Measurements from ENCODE around the gene CDV3.
"Not testable (repeated sequence)": the region's sequence is repeated elsewhere in the genome, so short reads cannot be mapped to it uniquely, and the experiment has no call there.

Gene CDV3, protein sequence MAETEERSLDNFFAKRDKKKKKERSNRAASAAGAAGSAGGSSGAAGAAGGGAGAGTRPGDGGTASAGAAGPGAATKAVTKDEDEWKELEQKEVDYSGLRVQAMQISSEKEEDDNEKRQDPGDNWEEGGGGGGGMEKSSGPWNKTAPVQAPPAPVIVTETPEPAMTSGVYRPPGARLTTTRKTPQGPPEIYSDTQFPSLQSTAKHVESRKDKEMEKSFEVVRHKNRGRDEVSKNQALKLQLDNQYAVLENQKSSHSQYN

DNA sequence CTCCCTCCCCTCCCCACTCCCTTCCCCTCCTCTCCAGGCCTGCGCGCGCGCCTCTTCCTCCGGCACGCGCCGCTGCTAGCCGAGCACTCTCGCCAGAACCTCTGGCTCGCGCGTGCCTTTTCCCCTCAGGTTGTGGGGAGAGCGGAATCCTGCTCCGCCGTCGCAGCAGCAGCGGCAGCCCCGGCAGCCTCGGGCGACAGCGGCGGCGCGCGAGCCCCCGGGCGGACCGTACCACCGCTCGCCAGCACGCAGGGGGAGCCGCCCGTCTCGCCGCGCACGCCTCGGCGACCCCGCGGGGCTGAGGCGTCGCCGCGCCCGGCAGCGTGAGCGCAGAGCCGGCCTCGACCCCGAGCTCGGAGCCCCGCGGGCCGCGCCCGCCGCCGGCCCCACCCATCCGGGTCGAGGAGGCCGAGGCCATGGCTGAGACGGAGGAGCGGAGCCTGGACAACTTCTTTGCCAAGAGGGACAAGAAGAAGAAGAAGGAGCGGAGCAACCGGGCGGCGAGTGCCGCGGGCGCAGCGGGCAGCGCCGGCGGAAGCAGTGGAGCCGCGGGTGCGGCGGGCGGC is at the start of gene CDV3:
Gene CDV3 (plus strand): TSS at position 58 of the 566 bp plus-strand sequence. CDS start 359 bp downstream, at position 417.
- DNase-seq = no peak

DNA sequence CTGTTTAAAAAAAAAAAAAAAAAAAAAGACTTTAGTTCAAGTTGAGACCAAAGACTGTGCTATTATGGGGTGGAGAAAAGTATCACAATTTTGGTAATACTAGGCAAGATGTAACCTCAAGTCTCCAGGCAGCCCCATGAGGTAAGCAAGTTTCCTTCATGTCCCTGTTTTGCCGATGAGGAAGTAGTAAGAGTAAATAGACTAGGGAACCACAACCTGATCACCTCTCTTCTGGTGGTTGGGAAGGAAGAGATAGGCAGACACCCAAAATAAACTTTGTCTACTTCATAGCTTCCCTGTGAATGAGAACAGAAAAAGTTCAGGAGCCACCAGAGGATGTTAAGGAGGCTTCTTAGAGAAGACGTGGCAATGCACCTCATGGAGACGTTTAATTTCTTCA is 49.7 kb upstream of the CDV3 start:
- DNase-seq = not testable (repeated sequence)

- no peak for DNase-seq
These were observed 48.1 kb upstream of the CDV3 start for GRCh38 chr3:133525435-133525834.

- no peak for DNase-seq
These were observed 46.3 kb upstream of the CDV3 start for GRCh38 chr3:133527081-133527715.

DNA sequence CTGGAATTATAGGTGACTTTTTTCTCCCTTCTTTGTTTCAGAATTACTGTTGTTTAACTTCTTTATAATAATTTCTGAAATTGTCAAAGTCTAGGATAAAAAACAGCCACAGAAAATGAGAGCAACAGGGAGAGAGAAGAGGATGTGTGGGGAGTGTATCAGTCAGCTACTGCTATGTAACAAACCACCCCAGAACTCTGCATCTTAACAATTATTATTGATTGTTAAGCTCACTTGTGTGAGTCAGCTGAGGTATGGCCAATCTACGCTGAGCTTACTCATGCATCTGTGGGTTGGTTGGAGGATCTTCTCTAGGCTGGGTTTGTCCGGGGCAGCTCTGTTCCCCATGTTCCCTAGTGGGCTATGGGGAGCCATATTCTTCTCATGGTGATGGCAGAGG is 43.7 kb upstream of the CDV3 start:
- DNase-seq = no peak

- no peak for DNase-seq
These were observed 41.5 kb upstream of the CDV3 start for GRCh38 chr3:133531981-133532380.

DNA sequence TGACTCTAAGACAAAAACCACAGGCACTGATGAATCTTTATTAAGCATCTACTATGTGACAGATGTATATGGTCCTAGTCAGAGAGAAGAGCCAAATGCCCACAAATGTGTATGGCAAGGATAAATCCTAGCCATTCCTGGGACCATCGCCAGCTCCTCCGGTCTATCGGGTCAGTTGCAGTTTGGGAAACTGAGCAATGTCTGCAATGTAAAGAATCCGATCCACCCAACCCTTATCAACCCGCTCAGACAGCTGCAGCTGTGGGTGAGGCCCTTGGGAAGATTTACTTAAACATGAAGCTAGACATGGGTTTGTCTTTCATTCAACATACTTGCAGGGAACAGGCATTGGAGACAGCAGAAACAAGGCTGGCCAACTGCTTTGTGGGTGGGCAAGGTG is 40.5 kb upstream of the CDV3 start:
- no peak for DNase-seq

- DNase-seq = no peak
These were observed 37.3 kb upstream of the CDV3 start for GRCh38 chr3:133535971-133536881.

DNA sequence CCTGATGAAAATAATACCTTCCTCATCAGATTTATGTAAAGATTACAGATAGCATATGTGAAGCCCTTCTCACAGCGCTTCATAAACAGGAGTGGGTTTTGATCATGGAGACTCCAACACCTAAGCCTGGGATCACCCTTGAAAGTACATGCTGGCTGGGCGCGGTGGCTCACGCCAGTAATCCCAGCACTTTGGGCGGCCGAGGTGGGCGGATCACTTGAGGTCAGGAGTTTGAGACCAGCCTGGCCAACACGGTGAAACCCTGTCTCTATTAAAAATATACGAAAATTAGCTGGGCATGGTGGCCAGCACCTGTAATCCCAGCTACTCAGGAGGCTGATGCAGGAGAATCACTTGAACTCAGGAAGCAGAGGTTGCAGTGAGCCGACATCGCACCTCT is 36.4 kb upstream of the CDV3 start:
- DNase-seq = not testable (repeated sequence)

DNA sequence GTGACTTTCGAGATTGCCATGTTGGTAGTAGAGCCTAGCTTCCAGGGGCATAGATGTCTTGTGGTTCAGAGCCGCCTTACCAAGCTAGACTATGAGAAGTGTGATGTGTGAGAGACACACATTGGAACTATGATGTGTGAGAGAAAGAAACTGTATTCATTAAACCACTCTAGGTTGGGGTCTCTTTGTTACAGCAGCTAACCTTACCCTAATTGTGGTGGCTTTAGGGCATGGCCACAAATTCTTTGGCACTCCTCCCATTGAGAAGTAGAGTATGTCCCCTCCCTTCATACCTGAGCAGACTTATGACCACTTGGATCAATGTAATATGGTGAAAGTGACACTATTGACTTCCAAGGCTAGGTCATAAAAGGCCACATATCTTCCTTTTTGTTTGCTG is 35.3 kb upstream of the CDV3 start:
- no peak for DNase-seq

- no peak for DNase-seq
These were observed 32.4 kb upstream of the CDV3 start for GRCh38 chr3:133540896-133541674.

- no peak for DNase-seq
These were observed 30.6 kb upstream of the CDV3 start for GRCh38 chr3:133542871-133543270.

DNA sequence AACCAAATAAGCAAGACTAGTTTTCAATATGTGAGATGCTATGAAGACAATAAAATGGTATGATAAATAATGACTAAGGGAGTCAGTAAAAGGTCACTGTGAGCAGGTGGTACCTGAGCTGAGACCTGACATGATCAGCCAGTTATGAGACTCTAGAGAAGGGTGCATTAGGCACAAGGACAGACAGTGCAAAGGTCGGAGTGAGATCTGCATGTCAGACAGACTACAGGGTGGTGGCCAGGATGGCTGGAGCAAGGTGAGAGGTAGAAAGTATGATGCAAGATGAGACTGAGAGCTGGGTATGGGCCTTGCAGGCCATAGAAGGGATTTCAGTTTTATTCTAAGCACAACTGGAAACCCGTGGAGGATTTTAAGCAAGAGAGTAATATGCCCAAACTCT is 28.5 kb upstream of the CDV3 start:
- not testable (repeated sequence) for DNase-seq

DNA sequence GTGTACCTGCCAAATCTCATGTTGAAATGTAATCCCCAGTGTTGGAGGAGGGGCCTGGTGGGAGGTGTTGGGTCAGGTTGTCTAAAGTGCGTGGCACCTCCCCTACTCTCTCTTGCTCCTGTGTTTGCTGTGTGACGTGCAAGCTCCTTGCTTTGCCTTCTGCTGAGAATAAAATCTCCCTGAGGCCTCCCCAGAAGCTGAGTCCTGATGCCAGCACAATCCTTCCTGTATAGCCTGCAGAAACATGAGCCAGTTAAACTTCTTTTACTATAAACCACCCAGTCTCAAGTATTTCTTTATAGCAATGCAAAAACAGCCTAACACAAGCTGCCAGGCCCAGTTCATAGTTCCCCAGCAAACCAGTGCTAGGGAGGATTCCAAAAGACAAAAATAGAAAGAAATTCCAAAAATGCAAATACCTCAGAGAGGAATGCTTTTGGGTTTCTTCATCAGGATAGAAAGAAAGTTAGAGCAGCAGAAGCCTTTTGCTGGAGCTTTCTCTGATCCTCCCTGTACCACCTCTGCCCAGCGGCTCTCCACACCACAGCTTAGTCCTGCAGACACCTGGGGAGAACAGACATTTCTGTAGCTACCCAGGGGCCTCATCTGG is 25.9 kb upstream of the CDV3 start:
- no peak for DNase-seq

GRCh38 chr3:133548090-133548489 is 25.4 kb upstream of the CDV3 start:
- no peak for DNase-seq

GRCh38 chr3:133549565-133549964 is 23.9 kb upstream of the CDV3 start:
- DNase-seq = no peak

- DNase-seq = not testable (repeated sequence)
These were observed 21.9 kb upstream of the CDV3 start for GRCh38 chr3:133551589-133551988.

DNA sequence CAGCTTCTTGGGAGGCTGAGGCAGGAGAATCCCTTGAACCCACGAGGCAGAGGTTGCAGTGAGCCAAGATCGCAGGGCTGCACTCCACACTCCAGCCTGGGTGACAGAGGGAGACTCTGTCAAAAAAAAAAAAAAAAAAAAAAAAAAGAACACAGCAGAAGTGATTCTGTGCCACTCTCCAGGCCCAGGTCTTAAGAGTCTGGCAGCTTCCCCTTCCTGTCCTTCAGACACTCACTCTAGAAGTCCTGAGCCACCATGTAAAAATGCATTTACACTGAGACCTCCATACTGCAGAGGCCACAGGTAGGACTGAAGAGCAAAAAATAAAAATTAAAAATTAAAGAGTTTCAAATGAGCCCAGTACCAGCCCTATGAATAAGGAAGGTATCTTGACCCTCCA is 11.8 kb upstream of the CDV3 start:
- no peak for DNase-seq

- no peak for DNase-seq
These were observed 11.1 kb upstream of the CDV3 start for GRCh38 chr3:133562376-133562775.

DNA sequence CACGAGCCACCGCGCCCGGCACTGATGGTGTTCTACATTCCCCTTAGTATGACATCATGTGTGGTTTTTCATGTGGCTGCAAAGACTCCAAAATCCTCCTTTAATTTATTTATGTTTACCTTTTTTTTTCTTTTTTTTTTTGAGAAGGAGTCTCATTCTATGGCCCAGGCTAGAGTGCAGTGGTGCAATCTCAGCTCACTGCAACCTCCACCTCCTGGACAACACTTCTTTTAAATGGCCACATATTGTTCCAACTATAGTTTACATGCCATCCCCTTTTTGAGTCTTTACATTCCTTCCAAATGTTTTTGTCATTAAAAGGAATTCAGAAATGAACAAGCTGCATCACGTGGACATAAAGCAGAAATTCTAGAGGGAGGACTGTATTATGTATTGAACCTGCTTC is 10.3 kb upstream of the CDV3 start:
- DNase-seq = no peak

- no peak for DNase-seq
These were observed 9.7 kb upstream of the CDV3 start for GRCh38 chr3:133563816-133564215.

All from activated CD4-positive, alpha-beta T cell treated with anti-CD3 and anti-CD28 coated beads for 4 hours (primary cell).